ENCODE results near the gene CRIM1. TPM values are rescaled to one million over a fixed set of nuclear protein-coding genes. Genes with fewer than 3 reads are reported as not detected.
A peak's percentile ranks its signal among the peaks of the same experiment; 100 is the strongest.

CRIM1 gene
- total and polyA plus RNA-seq, 2 experiments from 2014 or later = 76.4 to 485 TPM

- Histone ChIP-seq H3K36me3 (ENCODE audit: low read depth) (peaks cover 90% of the 10 kb centered on the region), H3F3A (ENCODE audit: insufficient read depth) (peaks cover 96% of the 10 kb centered on the region), H3K79me2 (ENCODE audit: insufficient read depth) (peaks cover 99% of the 10 kb centered on the region), H3K27ac (peak overlapping the region; percentile 79), H2AFZ (no peak overlapping the region), H3K9me3 (ENCODE audit: low read depth) (no peaks in the 10 kb centered on the region), H3K9ac (no peak overlapping the region), H4K20me1 (ENCODE audit: insufficient read depth) (no peaks in the 10 kb centered on the region), H3K27me3 (replicated peaks; ENCODE audit: insufficient read depth) (no peaks in the 10 kb centered on the region), H3K4me2 (ENCODE audit: unreplicated experiment) (no peak overlapping the region), H3K4me1 (ENCODE audit: insufficient read depth) (peaks cover 68% of the 10 kb centered on the region), H3K9me2 (ENCODE audit: insufficient read depth) (no peaks in the 10 kb centered on the region), H3K4me3 (no peak overlapping the region)
- in situ Hi-C loops (cut with MboI) = no loop called here
- 83 to 86% methylated on average over 6 of the region's 6 CpGs for WGBS, 2 experiments (ENCODE audit: low coverage in 1 of 2, low lambda C conversion rate in 2 of 2, missing lambda C conversion rate in 2 of 2)
- DNase-seq = no peak
- TF ChIP-seq EZH2phosphoT487 (IDR thresholded peaks at IDR 0.05; ENCODE audit: insufficient read depth, low read depth) = no peak
- TF ChIP-seq EZH2 (IDR thresholded peaks at IDR 0.05; ENCODE audit: insufficient read depth, poor library complexity, severe bottlenecking) = no peak
Observed at GRCh38 chr2:36492216-36492945, 136.8 kb downstream of the CRIM1 start.

- peaks cover 96% of the 10 kb centered on the region for H3F3A ChIP-seq (ENCODE audit: insufficient read depth)
- H3K4me1 ChIP-seq (ENCODE audit: insufficient read depth) = peaks cover 58% of the 10 kb centered on the region
- no peak overlapping the region for H2AFZ ChIP-seq
- H3K4me2 ChIP-seq (ENCODE audit: unreplicated experiment) = no peak overlapping the region
- peaks cover 99% of the 10 kb centered on the region for H3K79me2 ChIP-seq (ENCODE audit: insufficient read depth)
- H3K27ac ChIP-seq = peak overlapping the region; percentile 79
- peak; percentile 39 for DNase-seq
- no peaks in the 10 kb centered on the region for H3K27me3 ChIP-seq (replicated peaks; ENCODE audit: insufficient read depth)
- H3K36me3 ChIP-seq (ENCODE audit: low read depth) = peaks cover 91% of the 10 kb centered on the region
- no peaks in the 10 kb centered on the region for H3K9me3 ChIP-seq (ENCODE audit: low read depth)
- TF ChIP-seq EZH2 (IDR thresholded peaks at IDR 0.05; ENCODE audit: insufficient read depth, poor library complexity, severe bottlenecking) (no peak), EZH2phosphoT487 (IDR thresholded peaks at IDR 0.05; ENCODE audit: insufficient read depth, low read depth) (no peak)
- no peaks in the 10 kb centered on the region for H4K20me1 ChIP-seq (ENCODE audit: insufficient read depth)
- in situ Hi-C loops (cut with MboI) = no loop called here
- no peak overlapping the region for H3K4me3 ChIP-seq
- H3K9ac ChIP-seq = peak overlapping the region; percentile 6; the same call in 1 of the 2 replicates
- H3K9me2 ChIP-seq (ENCODE audit: insufficient read depth) = no peaks in the 10 kb centered on the region
Observed at GRCh38 chr2:36493306-36493705, 137.7 kb downstream of the CRIM1 start.

GRCh38 chr2:36497570-36498163 is 142.1 kb downstream of the CRIM1 start:
- in situ Hi-C loops (cut with MboI) = no loop called here
- Histone ChIP-seq H3K36me3 (ENCODE audit: low read depth) (peaks cover 95% of the 10 kb centered on the region), H3K4me1 (ENCODE audit: insufficient read depth) (peaks cover 21% of the 10 kb centered on the region), H4K20me1 (ENCODE audit: insufficient read depth) (no peaks in the 10 kb centered on the region), H2AFZ (no peak overlapping the region), H3K9ac (0 out of 2 replicates have a peak overlapping the region, but pooled peaks have one; percentile 1), H3K4me2 (ENCODE audit: unreplicated experiment) (no peak overlapping the region), H3K9me3 (ENCODE audit: low read depth) (no peaks in the 10 kb centered on the region), H3K79me2 (ENCODE audit: insufficient read depth) (peaks cover 99% of the 10 kb centered on the region), H3K4me3 (no peak overlapping the region), H3K27ac (peak overlapping the region; percentile 38), H3K27me3 (replicated peaks; ENCODE audit: insufficient read depth) (no peaks in the 10 kb centered on the region), H3K9me2 (ENCODE audit: insufficient read depth) (no peaks in the 10 kb centered on the region), H3F3A (ENCODE audit: insufficient read depth) (peaks cover 96% of the 10 kb centered on the region)
- WGBS, 2 experiments (ENCODE audit: low coverage in 1 of 2, low lambda C conversion rate in 2 of 2, missing lambda C conversion rate in 2 of 2) = 97% methylated on average over 3 of the region's 3 CpGs
- DNase-seq = no peak
- TF ChIP-seq EZH2 (IDR thresholded peaks at IDR 0.05; ENCODE audit: insufficient read depth, poor library complexity, severe bottlenecking) = no peak
- no peak for TF ChIP-seq EZH2phosphoT487 (IDR thresholded peaks at IDR 0.05; ENCODE audit: insufficient read depth, low read depth)

- TF ChIP-seq EZH2phosphoT487 (IDR thresholded peaks at IDR 0.05; ENCODE audit: insufficient read depth, low read depth) (no peak), EZH2 (IDR thresholded peaks at IDR 0.05; ENCODE audit: insufficient read depth, poor library complexity, severe bottlenecking) (no peak)
- peaks cover 96% of the 10 kb centered on the region for H3K36me3 ChIP-seq (ENCODE audit: low read depth)
- H3K9me2 ChIP-seq (ENCODE audit: insufficient read depth) = no peaks in the 10 kb centered on the region
- no peaks in the 10 kb centered on the region for H4K20me1 ChIP-seq (ENCODE audit: insufficient read depth)
- in situ Hi-C loops (cut with MboI) = no loop called here
- peaks cover 96% of the 10 kb centered on the region for H3F3A ChIP-seq (ENCODE audit: insufficient read depth)
- no peak overlapping the region for H3K9ac ChIP-seq
- peaks cover 97% of the 10 kb centered on the region for H3K79me2 ChIP-seq (ENCODE audit: insufficient read depth)
- H3K4me1 ChIP-seq (ENCODE audit: insufficient read depth) = peaks cover 5% of the 10 kb centered on the region; the same call in 1 of the 2 replicates
- no peak overlapping the region for H2AFZ ChIP-seq
- H3K4me2 ChIP-seq (ENCODE audit: unreplicated experiment) = no peak overlapping the region
- H3K9me3 ChIP-seq (ENCODE audit: low read depth) = no peaks in the 10 kb centered on the region
- 96 to 98% methylated on average over 6 of the region's 6 CpGs for WGBS, 2 experiments (ENCODE audit: low coverage in 1 of 2, low lambda C conversion rate in 2 of 2, missing lambda C conversion rate in 2 of 2)
- no peak for DNase-seq
- H3K27me3 ChIP-seq (replicated peaks; ENCODE audit: insufficient read depth) = no peaks in the 10 kb centered on the region
- 0 out of 2 replicates have a peak overlapping the region, but pooled peaks have one; percentile 38 for H3K27ac ChIP-seq
- no peak overlapping the region for H3K4me3 ChIP-seq
Observed at GRCh38 chr2:36499128-36499820, 143.7 kb downstream of the CRIM1 start.

All from GM23248 (cell line).